Effector CD8-positive, alpha-beta T cell (primary cell): Measurements from ENCODE around the gene TDRD12.
"Not testable (repeated sequence)": the region's sequence is repeated elsewhere in the genome, so short reads cannot be mapped to it uniquely, and the experiment has no call there.

Experiments
- DNase-seq: peaks from one replicate; lab custom pipeline; 2025; lab: John Stamatoyannopoulos, UW

The TDRD12 gene

DNA sequence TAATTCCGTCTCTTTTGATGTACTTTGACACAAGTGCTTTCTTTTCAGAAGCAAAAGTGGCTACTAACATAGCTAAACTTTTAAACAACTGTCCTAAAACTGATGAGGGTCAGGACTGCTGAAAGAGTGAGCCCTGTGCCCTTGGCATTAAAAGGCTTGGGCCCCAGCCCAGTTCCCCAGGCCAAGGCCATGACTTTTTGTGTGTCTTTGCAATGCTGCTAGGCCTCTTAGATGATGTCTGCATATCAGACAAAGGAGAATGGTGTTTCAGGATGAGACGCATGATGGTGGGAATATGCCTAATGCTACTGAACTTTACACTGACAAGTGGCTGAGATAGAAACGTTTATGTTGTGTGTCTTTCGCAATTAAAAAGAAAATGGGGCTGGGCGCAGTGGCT, 112.0 kb downstream of the TDRD12 start:
- no peak for DNase-seq

DNA sequence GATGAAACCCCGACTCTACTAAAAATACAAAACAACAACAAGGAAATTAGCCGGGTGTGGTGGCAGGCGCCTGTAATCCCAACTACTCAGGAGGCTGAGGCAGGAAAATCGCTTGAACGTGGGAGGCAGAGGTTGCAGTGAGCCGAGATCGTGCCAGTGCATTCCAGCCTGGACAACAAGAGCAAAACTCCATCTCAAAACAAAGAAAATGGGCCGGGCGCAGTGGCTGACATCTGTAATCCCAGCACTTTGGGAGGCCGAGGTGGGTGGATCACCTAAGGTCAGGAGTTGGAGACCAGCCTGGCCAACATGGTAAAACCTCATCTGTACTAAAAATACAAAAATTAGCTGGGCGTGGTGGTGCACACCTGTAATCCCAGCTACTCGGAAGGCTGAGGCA, 112.5 kb downstream of the TDRD12 start:
- DNase-seq = not testable (repeated sequence)

GRCh38 chr19:32832825-32833224, 113.3 kb downstream of the TDRD12 start:
- DNase-seq = not testable (repeated sequence)

- DNase-seq = not testable (repeated sequence)
These were observed 113.8 kb downstream of the TDRD12 start for GRCh38 chr19:32833388-32833787.

DNA sequence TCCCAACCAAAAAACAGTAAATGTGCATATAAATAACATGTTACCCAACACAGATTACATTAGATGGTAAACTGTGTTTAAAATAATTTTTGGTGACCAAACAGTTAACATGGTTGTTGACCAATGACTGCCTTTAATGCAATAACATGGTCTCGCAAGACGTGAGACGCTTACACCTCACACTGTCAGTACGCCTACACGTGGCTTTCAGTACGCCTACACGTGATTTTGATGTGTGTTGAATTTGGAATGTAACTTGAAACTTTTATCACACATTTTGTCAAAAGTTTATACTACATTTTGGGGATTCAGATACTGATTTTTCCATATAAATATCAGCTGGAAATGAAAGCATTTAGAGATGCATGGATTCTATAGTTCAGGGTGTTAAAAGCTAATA, 118.0 kb downstream of the TDRD12 start:
- DNase-seq = no peak

GRCh38 chr19:32842061-32842460, 122.5 kb downstream of the TDRD12 start:
- DNase-seq = no peak

DNA sequence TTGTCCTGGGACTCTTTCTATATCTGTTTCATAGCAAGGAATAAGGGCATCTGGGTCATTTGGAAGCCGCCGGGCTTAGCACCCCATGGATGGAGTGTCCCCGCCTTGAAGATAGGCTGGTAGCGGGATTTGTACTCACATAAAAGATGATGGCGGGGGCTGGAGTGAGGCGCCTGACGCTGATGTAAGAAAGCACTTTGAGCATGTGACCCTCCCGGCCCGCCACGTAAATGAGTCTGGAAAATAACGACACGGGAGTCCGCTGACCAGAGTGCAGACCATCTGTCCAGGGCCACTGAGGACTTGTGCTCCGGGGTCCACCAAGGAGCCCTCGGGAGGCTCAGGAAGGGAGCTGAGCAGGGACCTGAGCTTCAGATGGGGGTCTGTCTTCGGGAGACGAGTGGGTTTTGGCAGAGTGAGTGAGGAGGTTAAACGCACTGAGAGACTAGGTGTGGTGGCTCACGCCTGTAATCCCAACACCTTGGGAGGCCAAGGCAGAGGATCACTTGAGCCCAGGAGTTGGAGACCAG, 124.2 kb downstream of the TDRD12 start:
- no peak for DNase-seq

DNA sequence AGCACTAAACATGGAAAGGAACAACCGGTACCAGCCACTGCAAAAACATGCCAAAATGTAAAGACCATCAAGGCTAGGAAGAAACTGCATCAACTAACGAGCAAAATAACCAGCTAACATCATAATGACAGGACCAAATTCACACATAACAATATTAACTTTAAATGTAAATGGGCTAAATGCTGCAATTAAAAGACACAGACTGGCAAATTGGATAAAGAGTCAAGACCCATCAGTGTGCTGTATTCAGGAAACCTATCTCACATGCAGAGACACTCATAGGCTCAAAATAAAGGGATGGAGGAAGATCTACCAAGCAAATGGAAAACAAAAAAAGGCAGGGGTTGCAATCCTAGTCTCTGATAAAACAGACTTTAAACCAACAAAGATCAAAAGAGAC, 128.5 kb downstream of the TDRD12 start:
- DNase-seq = not testable (repeated sequence)

- DNase-seq = no peak
These were observed 132.6 kb downstream of the TDRD12 start for GRCh38 chr19:32852216-32852615.

- not testable (repeated sequence) for DNase-seq
These were observed 137.3 kb downstream of the TDRD12 start for GRCh38 chr19:32856818-32857217.

DNA sequence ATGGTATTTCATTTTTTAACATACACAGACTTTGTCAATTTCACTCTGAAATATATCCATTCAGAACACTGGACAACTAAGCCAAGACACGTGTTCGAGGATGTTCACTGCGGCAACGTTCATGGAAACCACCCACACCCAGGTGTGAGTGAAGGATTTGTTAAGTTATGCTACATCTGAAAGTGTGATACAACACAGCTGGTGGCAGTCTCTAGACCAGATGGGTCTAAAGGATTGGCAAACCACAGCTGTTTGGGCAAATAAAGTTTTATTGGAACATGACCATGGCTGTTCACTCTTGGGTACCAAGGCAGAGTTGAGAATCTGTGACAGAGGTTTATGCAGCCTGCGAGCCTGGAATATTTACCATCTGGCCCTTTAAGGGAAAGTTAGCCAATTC, 138.0 kb downstream of the TDRD12 start:
- DNase-seq = no peak

- DNase-seq = no peak
These were observed 138.6 kb downstream of the TDRD12 start for GRCh38 chr19:32858155-32858554.

DNA sequence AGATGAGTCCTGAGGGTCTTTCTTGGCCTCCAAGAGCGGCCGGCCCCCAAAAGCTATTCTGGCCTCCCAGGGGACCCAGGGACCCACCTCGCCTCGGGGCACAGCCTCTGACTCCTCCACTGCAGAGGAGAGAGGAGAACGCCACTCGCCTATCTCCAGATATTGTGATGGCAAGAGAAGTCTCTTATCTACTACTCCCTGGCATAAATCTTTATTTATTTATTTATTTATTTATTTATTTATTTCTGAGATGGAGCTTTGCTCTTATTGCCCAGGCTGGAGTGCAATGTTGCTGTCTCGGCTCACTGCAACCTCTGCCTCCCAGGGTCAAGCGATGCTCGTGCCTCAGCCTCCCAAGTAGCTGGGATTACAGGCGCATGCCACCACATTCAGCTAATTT, 139.0 kb downstream of the TDRD12 start:
- no peak for DNase-seq

DNA sequence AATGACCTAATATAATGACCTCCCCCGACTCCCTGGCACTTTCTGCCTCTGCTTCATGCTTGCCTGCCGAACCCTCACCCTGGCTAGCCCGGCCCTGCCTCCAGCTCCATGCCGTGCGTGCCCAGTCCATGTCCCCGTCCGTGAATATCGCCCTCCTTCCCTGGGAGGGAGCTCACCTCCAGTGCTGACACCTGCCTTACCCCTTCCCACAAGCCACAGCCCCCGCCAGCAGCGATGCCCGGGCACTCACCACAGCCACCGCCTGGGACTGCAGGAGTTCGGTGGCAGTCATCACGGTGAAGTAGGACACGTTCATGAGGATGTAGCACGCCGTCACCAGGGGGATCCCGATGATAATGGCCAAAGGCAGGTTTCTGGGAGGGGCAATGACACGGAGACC, 140.0 kb downstream of the TDRD12 start:
- DNase-seq = no peak

DNA sequence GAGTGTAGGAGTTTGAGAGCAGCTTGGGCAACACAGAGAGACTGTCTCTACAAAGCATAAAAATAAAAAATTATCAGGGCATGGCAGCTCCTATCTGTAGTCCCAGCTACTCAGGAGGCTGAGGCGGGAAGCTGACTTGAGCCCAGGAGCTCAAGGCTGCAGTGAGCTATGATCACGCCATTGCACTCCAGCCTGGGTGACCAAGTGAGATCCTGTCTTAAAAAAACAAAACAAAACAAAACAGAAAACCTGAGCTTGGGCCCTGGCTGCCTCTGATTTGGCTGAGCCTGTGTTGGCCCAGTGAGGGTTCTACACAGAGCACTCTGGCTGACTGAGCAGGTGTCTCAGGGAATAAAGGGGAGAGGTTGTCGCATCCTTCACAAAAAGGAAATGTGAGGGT, 142.0 kb downstream of the TDRD12 start:
- no peak for DNase-seq

DNA sequence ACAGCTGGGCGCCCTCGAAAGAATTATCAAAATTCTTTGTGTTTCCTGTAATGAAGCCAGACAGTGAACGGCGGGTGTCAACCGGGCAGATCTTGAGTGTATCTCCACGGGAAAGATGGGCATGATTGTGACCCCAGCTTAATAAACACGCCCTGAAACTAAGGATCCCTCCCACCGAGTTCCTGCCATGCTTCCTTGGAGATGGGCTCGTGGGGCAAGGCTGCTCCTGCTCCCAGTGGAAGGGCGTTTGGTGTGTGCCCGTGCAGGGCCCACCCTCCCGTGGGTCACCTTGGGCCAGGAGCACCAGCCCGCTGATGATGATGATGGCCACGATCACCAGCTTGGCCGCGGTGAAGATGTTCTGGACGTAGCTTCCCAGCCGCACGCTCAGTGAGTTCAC, 142.6 kb downstream of the TDRD12 start:
- DNase-seq = no peak

DNA sequence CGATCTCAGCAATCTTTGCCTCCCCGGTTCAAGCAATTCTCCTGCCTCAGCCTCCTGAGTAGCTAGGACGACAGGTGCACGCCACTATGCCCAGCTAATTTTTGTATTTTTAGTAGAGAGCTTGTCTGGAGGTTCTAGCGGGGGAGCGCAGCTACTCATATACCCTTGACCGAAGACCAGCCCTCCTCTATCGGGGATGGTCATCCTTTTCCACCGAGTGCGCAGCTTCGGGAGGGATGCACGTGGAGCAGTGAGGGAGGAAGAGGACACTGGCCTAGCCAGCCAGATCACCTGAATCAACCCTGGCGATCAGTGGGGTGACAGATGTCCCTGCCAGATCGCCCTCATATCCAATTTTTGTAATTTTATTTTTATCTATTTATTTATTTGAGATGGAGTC, 143.2 kb downstream of the TDRD12 start:
- no peak for DNase-seq

DNA sequence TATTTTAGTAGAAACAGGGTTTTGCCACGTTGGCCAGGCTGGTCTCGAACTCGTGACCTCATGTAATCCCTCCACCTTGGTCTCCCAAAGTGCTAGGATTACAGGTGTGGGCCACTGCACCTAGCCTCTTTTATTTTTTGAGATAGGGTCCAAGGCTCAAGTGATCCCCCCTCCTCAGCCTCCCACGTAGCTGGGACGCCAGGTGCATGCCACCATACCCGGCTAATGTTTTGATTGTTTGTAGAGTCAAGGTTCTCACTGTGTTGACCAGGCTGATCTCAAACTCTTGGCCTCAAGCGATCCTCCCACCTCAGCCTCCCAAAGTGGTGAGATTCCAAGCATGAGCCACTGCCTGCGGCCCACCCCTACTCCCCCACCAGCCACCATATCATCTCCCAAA, 143.7 kb downstream of the TDRD12 start:
- DNase-seq = no peak

- no peak for DNase-seq
These were observed 144.3 kb downstream of the TDRD12 start for GRCh38 chr19:32863841-32864240.

- DNase-seq = no peak
These were observed 144.9 kb downstream of the TDRD12 start for GRCh38 chr19:32864318-32865007.

- DNase-seq = no peak
These were observed 145.8 kb downstream of the TDRD12 start for GRCh38 chr19:32865326-32865725.

DNA sequence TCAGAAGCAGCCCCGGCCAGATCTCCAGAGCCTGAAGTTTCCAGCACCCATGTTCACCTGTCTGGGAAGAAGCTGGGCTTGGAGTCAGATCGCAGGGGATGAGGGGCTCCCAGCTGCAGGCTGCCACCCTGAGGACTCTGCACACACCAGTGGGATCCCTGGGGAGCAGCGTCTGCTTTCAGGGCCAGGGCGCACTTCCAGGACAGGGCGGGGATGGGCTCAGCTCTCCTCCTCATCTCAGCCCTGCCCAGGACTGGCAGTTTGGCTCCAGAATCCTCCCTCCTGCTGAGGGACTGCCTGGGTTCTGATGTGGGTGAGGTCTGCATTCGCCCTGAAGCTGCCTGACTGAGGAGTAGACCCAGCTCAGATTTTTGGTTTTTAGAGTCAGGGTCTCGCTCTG, 146.5 kb downstream of the TDRD12 start:
- no peak for DNase-seq

GRCh38 chr19:32866564-32867265, 147.1 kb downstream of the TDRD12 start:
- DNase-seq = no peak
